ENCODE data around the gene FTO. TPM values are rescaled to one million over a fixed set of nuclear protein-coding genes. Genes with fewer than 3 reads are reported as not detected.

Gene FTO
- total RNA-seq, 1 donor, result 135 TPM

DNA sequence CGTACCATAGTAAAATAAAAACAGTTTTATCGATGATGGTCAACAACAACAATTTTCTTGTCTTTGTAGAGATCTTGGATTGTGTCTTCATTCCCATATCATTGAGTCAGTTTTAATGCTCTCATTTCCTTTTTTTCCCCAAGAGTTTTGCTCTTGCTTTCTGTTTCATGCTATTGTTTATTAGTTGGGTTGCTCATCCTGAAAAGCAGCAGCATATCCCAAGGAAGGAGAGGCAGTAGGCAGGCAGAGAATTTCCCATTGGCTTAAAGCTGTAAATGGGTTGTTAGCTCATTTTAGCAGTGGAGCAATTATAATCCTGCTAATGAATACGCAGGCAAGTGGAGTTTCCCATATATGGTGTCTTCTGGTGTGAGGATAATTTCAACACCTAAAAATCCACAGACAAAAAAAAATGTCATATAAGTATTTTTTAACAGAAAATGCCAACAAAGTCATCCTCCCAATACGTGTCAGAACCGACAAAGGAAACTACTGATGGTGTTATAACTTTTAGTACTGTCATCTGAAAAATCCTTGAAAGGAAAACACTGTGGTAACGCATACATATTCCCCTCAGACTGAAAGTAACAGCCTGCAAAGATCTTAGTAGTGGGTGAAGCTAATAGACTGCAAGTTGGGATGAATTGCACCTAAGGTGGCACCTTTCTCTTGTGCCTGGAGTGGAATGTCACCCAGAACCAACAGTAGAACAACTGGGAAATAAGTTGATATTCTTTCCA is 218.3 kb downstream of the FTO start:
- no peak for TF ChIP-seq CTCF (IDR thresholded peaks at IDR 0.05; ENCODE audit: insufficient read depth, low read length)
- DNase-seq (ENCODE audit: low read depth), result no peak
- H3K4me3 ChIP-seq (ENCODE audit: low read depth, low read length), result no peak overlapping the region

- no peak overlapping the region for H3K4me3 ChIP-seq (ENCODE audit: low read depth, low read length)
- no peak for DNase-seq (ENCODE audit: low read depth)
- TF ChIP-seq CTCF (IDR thresholded peaks at IDR 0.05; ENCODE audit: insufficient read depth, low read length), result no peak
Observed at GRCh38 chr16:53922807-53923571, 219.0 kb downstream of the FTO start.

DNA sequence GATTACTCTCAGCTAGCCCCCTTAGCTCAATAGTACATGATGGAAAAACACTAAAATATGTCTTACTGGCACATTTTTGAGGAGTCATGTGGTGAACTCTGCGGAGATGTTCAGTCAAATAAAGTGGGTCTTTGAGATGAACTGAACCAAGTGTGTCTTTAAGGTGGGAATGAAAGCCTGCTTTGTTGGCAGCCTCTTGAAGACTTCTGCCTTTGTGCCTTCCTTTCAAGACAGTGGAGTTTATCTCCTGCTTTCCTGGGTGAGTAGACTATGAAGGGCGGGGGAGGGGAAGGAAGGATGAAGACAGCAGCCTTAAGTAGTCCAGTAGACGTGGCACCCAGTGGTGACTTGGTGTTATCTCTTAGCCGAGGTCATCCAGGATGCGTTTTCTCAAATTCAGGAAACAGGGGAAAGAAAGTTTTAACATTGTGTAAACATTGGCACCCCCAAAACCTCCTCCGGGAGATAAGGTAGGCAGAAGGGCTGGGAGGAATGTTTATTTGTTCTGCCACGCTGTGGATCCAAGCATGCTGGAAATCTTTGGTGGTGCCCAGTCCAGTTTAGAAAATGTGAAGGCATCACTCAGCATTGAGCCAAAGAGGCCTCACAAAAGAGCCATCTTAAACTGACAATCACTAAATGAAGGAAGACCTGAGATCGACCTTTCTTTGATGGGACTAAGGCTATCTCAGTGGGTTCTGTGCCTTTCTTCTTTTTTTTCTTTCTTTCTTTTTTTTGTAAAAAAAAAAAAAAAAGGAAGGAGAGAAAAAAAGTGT is 220.6 kb downstream of the FTO start:
- no peak for TF ChIP-seq CTCF (IDR thresholded peaks at IDR 0.05; ENCODE audit: insufficient read depth, low read length)
- no peak overlapping the region for H3K4me3 ChIP-seq (ENCODE audit: low read depth, low read length)
- DNase-seq (ENCODE audit: low read depth), result no peak

- no peak for TF ChIP-seq CTCF (IDR thresholded peaks at IDR 0.05; ENCODE audit: insufficient read depth, low read length)
- no peak overlapping the region for H3K4me3 ChIP-seq (ENCODE audit: low read depth, low read length)
- no peak for DNase-seq (ENCODE audit: low read depth)
Observed at GRCh38 chr16:53925107-53925410, 221.1 kb downstream of the FTO start.

- DNase-seq (ENCODE audit: low read depth), result no peak
- no peak overlapping the region for H3K4me3 ChIP-seq (ENCODE audit: low read depth, low read length)
- no peak for TF ChIP-seq CTCF (IDR thresholded peaks at IDR 0.05; ENCODE audit: insufficient read depth, low read length)
Observed at GRCh38 chr16:53925526-53925925, 221.6 kb downstream of the FTO start.

- no peak for DNase-seq (ENCODE audit: low read depth)
- H3K4me3 ChIP-seq (ENCODE audit: low read depth, low read length), result no peak overlapping the region
- TF ChIP-seq CTCF (IDR thresholded peaks at IDR 0.05; ENCODE audit: insufficient read depth, low read length), result no peak
Observed at GRCh38 chr16:53926209-53926608, 222.3 kb downstream of the FTO start.

Data from fibroblast of the aortic adventitia (primary cell).